ENCODE measurements around the gene TOX2. TPM values are rescaled to one million over a fixed set of nuclear protein-coding genes. Genes with fewer than 3 reads are reported as not detected.

The TOX2 gene
- total RNA-seq, 3 donors from 2014 or later, result 0.66 to 1.1 (median 0.87) TPM

- peaks cover 6% of the 10 kb centered on the region for H3K27me3 Mint-ChIP-seq (ENCODE audit: low read depth)
- no peak overlapping the region for H3K4me3 Mint-ChIP-seq
- no peaks in the 10 kb centered on the region for H3K36me3 Mint-ChIP-seq (ENCODE audit: insufficient read depth)
- peaks cover 9% of the 10 kb centered on the region for H3K4me1 Mint-ChIP-seq (ENCODE audit: low read depth)
- no peak for DNase-seq
- no peak for ATAC-seq
- H3K9me3 Mint-ChIP-seq, result no peaks in the 10 kb centered on the region
Measured at GRCh38 chr20:43968341-43969000, 53.8 kb downstream of the TOX2 start.

- H3K27me3 Mint-ChIP-seq (ENCODE audit: low read depth), result peaks cover 6% of the 10 kb centered on the region
- no peak for ATAC-seq
- no peak overlapping the region for H3K4me3 Mint-ChIP-seq
Measured at GRCh38 chr20:43969028-43969447, 54.4 kb downstream of the TOX2 start.

GRCh38 chr20:43969501-43970182, 55.0 kb downstream of the TOX2 start:
- H3K36me3 Mint-ChIP-seq (ENCODE audit: insufficient read depth), result no peaks in the 10 kb centered on the region
- no peaks in the 10 kb centered on the region for H3K9me3 Mint-ChIP-seq
- no peak overlapping the region for H3K4me3 Mint-ChIP-seq

More at GRCh38 chr20:43969028-43969447, 54.4 kb downstream of the TOX2 start:
- Mint-ChIP-seq H3K4me1 (ENCODE audit: low read depth) (peaks cover 7% of the 10 kb centered on the region), H3K36me3 (ENCODE audit: insufficient read depth) (no peaks in the 10 kb centered on the region), H3K9me3 (no peaks in the 10 kb centered on the region)
- no peak for DNase-seq

GRCh38 chr20:43971267-43971666, 56.6 kb downstream of the TOX2 start:
- Mint-ChIP-seq H3K4me3 (no peak overlapping the region), H3K4me1 (ENCODE audit: low read depth) (peaks cover 12% of the 10 kb centered on the region), H3K9me3 (no peaks in the 10 kb centered on the region), H3K36me3 (ENCODE audit: insufficient read depth) (no peaks in the 10 kb centered on the region), H3K27me3 (ENCODE audit: low read depth) (peaks cover 4% of the 10 kb centered on the region)
- DNase-seq, result no peak
- no peak for ATAC-seq

More at GRCh38 chr20:43969501-43970182, 55.0 kb downstream of the TOX2 start:
- Mint-ChIP-seq H3K27me3 (ENCODE audit: low read depth) (peaks cover 4% of the 10 kb centered on the region), H3K4me1 (ENCODE audit: low read depth) (peaks cover 7% of the 10 kb centered on the region)
- DNase-seq (no peak), ATAC-seq (peak in 1 of 2 donors; percentile 18)

- Mint-ChIP-seq H3K9me3 (no peaks in the 10 kb centered on the region), H3K27me3 (ENCODE audit: low read depth) (peaks cover 4% of the 10 kb centered on the region), H3K36me3 (ENCODE audit: insufficient read depth) (no peaks in the 10 kb centered on the region), H3K4me1 (ENCODE audit: low read depth) (peaks cover 12% of the 10 kb centered on the region), H3K4me3 (no peak overlapping the region)
- ATAC-seq (no peak), DNase-seq (no peak)
Measured at GRCh38 chr20:43972051-43972450, 57.4 kb downstream of the TOX2 start.

GRCh38 chr20:43972692-43973091, 58.0 kb downstream of the TOX2 start:
- ATAC-seq (no peak), DNase-seq (no peak)
- H3K4me1 Mint-ChIP-seq (ENCODE audit: low read depth), result peaks cover 12% of the 10 kb centered on the region
- peaks cover 4% of the 10 kb centered on the region for H3K27me3 Mint-ChIP-seq (ENCODE audit: low read depth)
- no peaks in the 10 kb centered on the region for H3K36me3 Mint-ChIP-seq (ENCODE audit: insufficient read depth)
- H3K4me3 Mint-ChIP-seq, result no peak overlapping the region
- no peaks in the 10 kb centered on the region for H3K9me3 Mint-ChIP-seq

- DNase-seq (no peak), ATAC-seq (no peak)
- H3K36me3 Mint-ChIP-seq (ENCODE audit: insufficient read depth), result no peaks in the 10 kb centered on the region
- no peaks in the 10 kb centered on the region for H3K9me3 Mint-ChIP-seq
- H3K27me3 Mint-ChIP-seq (ENCODE audit: low read depth), result peaks cover 4% of the 10 kb centered on the region
- H3K4me3 Mint-ChIP-seq, result no peak overlapping the region
- peaks cover 12% of the 10 kb centered on the region for H3K4me1 Mint-ChIP-seq (ENCODE audit: low read depth)
Measured at GRCh38 chr20:43973231-43973630, 58.6 kb downstream of the TOX2 start.

- no peak for DNase-seq
- H3K9me3 Mint-ChIP-seq, result no peaks in the 10 kb centered on the region
- no peak overlapping the region for H3K4me3 Mint-ChIP-seq
- H3K36me3 Mint-ChIP-seq (ENCODE audit: insufficient read depth), result no peaks in the 10 kb centered on the region
- H3K4me1 Mint-ChIP-seq (ENCODE audit: low read depth), result peaks cover 12% of the 10 kb centered on the region
- no peak for ATAC-seq
- H3K27me3 Mint-ChIP-seq (ENCODE audit: low read depth), result peaks cover 4% of the 10 kb centered on the region
Measured at GRCh38 chr20:43973671-43974450, 59.2 kb downstream of the TOX2 start.

GRCh38 chr20:43974695-43975094, 60.0 kb downstream of the TOX2 start:
- H3K36me3 Mint-ChIP-seq (ENCODE audit: insufficient read depth), result no peaks in the 10 kb centered on the region
- peaks cover 7% of the 10 kb centered on the region for H3K27me3 Mint-ChIP-seq (ENCODE audit: low read depth)
- DNase-seq (no peak), ATAC-seq (no peak)
- peaks cover 7% of the 10 kb centered on the region for H3K4me1 Mint-ChIP-seq (ENCODE audit: low read depth)
- no peaks in the 10 kb centered on the region for H3K9me3 Mint-ChIP-seq
- no peak overlapping the region for H3K4me3 Mint-ChIP-seq

- peak; percentile 63 to 82 for ATAC-seq
- Mint-ChIP-seq H3K36me3 (ENCODE audit: insufficient read depth) (no peaks in the 10 kb centered on the region), H3K4me3 (no peak overlapping the region), H3K4me1 (ENCODE audit: low read depth) (peaks cover 5% of the 10 kb centered on the region), H3K27me3 (ENCODE audit: low read depth) (peaks cover 8% of the 10 kb centered on the region), H3K9me3 (no peaks in the 10 kb centered on the region)
- DNase-seq, result no peak
Measured at GRCh38 chr20:43975096-43975768, 60.6 kb downstream of the TOX2 start.

- H3K36me3 Mint-ChIP-seq (ENCODE audit: insufficient read depth), result no peaks in the 10 kb centered on the region
- no peak overlapping the region for H3K4me3 Mint-ChIP-seq
- ATAC-seq (no peak), DNase-seq (no peak)
- H3K9me3 Mint-ChIP-seq, result no peaks in the 10 kb centered on the region
- H3K4me1 Mint-ChIP-seq (ENCODE audit: low read depth), result peaks cover 6% of the 10 kb centered on the region
- peaks cover 5% of the 10 kb centered on the region for H3K27me3 Mint-ChIP-seq (ENCODE audit: low read depth)
Measured at GRCh38 chr20:43976547-43976946, 61.9 kb downstream of the TOX2 start.

GRCh38 chr20:43977252-43977651, 62.6 kb downstream of the TOX2 start:
- peaks cover 11% of the 10 kb centered on the region for H3K4me1 Mint-ChIP-seq (ENCODE audit: low read depth)
- ATAC-seq (no peak), DNase-seq (no peak)
- no peak overlapping the region for H3K4me3 Mint-ChIP-seq
- H3K36me3 Mint-ChIP-seq (ENCODE audit: insufficient read depth), result no peaks in the 10 kb centered on the region
- H3K9me3 Mint-ChIP-seq, result no peaks in the 10 kb centered on the region
- peaks cover 5% of the 10 kb centered on the region for H3K27me3 Mint-ChIP-seq (ENCODE audit: low read depth)

GRCh38 chr20:43977962-43978361, 63.3 kb downstream of the TOX2 start:
- DNase-seq (no peak), ATAC-seq (no peak)
- H3K27me3 Mint-ChIP-seq (ENCODE audit: low read depth), result peaks cover 5% of the 10 kb centered on the region
- no peaks in the 10 kb centered on the region for H3K36me3 Mint-ChIP-seq (ENCODE audit: insufficient read depth)
- H3K9me3 Mint-ChIP-seq, result no peaks in the 10 kb centered on the region
- H3K4me1 Mint-ChIP-seq (ENCODE audit: low read depth), result peaks cover 11% of the 10 kb centered on the region
- no peak overlapping the region for H3K4me3 Mint-ChIP-seq

- H3K4me3 Mint-ChIP-seq, result no peak overlapping the region
- H3K9me3 Mint-ChIP-seq, result no peaks in the 10 kb centered on the region
- H3K36me3 Mint-ChIP-seq (ENCODE audit: insufficient read depth), result no peaks in the 10 kb centered on the region
- H3K4me1 Mint-ChIP-seq (ENCODE audit: low read depth), result peaks cover 19% of the 10 kb centered on the region
- DNase-seq (no peak), ATAC-seq (no peak)
- H3K27me3 Mint-ChIP-seq (ENCODE audit: low read depth), result peaks cover 3% of the 10 kb centered on the region
Measured at GRCh38 chr20:43979576-43980105, 65.0 kb downstream of the TOX2 start.

Data from activated T-cell treated with anti-CD3 and anti-CD28 coated beads, Interleukin-2, amount 50 U/mL, for 4 hours (primary cell).